ENCODE measurements around the gene AJUBA.

The AJUBA gene

GRCh38 chr14:22979748-22980392 is 2.5 kb downstream of the AJUBA start:
- TF ChIP-seq, protein P1, sequence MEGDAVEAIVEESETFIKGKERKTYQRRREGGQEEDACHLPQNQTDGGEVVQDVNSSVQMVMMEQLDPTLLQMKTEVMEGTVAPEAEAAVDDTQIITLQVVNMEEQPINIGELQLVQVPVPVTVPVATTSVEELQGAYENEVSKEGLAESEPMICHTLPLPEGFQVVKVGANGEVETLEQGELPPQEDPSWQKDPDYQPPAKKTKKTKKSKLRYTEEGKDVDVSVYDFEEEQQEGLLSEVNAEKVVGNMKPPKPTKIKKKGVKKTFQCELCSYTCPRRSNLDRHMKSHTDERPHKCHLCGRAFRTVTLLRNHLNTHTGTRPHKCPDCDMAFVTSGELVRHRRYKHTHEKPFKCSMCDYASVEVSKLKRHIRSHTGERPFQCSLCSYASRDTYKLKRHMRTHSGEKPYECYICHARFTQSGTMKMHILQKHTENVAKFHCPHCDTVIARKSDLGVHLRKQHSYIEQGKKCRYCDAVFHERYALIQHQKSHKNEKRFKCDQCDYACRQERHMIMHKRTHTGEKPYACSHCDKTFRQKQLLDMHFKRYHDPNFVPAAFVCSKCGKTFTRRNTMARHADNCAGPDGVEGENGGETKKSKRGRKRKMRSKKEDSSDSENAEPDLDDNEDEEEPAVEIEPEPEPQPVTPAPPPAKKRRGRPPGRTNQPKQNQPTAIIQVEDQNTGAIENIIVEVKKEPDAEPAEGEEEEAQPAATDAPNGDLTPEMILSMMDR (IDR thresholded peaks at IDR 0.05; ENCODE audit: low read depth, low read length), result no peak
- H3K4me3 ChIP-seq (ENCODE audit: low read depth, low read length), result peak overlapping the region; percentile 91

- H3K4me3 ChIP-seq (ENCODE audit: low read depth, low read length), result peak overlapping the region; percentile 91
Observed at GRCh38 chr14:22978981-22979671, 3.2 kb downstream of the AJUBA start.

DNA sequence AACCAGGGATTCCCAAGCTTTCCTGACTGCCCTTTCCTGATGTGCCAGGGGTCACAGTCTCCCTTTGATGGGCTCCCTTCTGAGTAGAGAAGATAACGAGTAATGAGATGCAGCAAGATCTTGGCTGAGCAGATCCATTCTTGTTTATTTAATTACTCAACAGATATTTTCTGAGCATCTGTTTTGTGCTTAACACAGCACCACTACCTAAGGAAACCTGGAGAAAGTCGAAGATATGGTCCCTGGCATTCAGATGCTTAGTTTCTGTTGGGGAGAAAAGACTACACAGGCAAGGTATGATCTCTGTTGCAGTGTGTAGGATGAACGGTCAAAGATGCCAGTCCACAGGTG is 3.9 kb downstream of the AJUBA start:
- H3K4me3 ChIP-seq (ENCODE audit: low read depth, low read length), result peak overlapping the region; percentile 91
- TF ChIP-seq, protein P1 (IDR thresholded peaks at IDR 0.05; ENCODE audit: low read depth, low read length), result no peak

More at GRCh38 chr14:22978981-22979671, 3.2 kb downstream of the AJUBA start:
- TF ChIP-seq, protein P1 (IDR thresholded peaks at IDR 0.05; ENCODE audit: low read depth, low read length), result no peak

- TF ChIP-seq, protein P1 (IDR thresholded peaks at IDR 0.05; ENCODE audit: low read depth, low read length), result no peak
- H3K4me3 ChIP-seq (ENCODE audit: low read depth, low read length), result peak overlapping the region; percentile 91
Observed at GRCh38 chr14:22977684-22978486, 4.5 kb downstream of the AJUBA start.

GRCh38 chr14:22977434-22977683 is 5.0 kb downstream of the AJUBA start:
- TF ChIP-seq, protein P1 (IDR thresholded peaks at IDR 0.05; ENCODE audit: low read depth, low read length), result no peak
- H3K4me3 ChIP-seq (ENCODE audit: low read depth, low read length), result peak overlapping the region; percentile 6; the same call in 1 of the 2 replicates

DNA sequence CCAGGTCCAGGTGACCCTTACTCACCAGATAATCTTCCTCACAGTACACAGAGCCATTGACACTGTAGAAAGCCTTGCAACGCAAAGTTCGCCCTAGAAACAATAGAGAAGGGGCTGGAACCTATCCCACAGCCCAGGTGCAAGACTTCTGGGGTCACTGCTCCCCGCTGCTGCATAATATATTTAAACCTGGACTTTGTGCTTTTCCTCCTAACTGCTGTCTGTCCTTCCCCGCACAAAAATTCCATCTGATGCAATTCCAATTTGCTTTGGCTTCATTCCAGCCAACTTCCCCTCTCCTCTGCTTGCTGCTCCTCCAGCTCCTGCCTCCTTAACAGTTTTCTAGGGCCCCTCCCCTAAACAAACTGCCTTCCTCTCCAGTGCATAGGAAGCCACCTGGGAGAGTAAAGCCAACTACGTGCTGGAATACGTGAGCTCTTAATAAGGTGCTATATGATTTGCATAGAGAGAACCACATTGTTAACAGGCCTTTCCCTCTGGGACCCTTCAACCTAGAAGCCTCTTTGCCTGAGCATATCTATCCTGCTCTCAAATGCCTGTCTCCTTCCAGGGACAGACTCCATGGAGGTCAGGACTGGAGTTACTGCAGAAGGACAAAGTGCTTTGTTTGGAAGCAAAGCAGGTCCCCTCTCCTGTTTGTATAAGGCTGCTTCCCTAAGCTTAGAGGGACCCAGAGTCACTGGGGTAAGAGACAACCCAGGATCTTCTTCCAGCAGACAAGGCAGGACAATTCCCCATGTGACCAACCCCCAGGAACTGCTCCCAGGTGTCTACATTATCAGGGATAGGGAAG is 5.5 kb downstream of the AJUBA start:
- TF ChIP-seq, protein P1 (IDR thresholded peaks at IDR 0.05; ENCODE audit: low read depth, low read length), result no peak
- H3K4me3 ChIP-seq (ENCODE audit: low read depth, low read length), result peak overlapping the region; percentile 6; the same call in 1 of the 2 replicates

All from WI38 (cell line).